Small intestine (tissue), 7 donors: ENCODE results near the gene AKR1E2. TPM values are rescaled to one million over a fixed set of nuclear protein-coding genes. Genes with fewer than 3 reads are reported as not detected.

Experiments
- DNase-seq, 2 donors: peaks; one replicate each; pipeline versions ENCODE4 v3.0.0 to v3.0.0-alpha.2; 2013
- FAIRE-seq: peaks from 2 replicates; lab custom pipeline; 2012; peaks lifted over from hg19 to GRCh38; lab: Jason Lieb, UNC
- H3K27ac ChIP-seq, 3 donors: one replicate each; pipeline ENCODE4 v1.5.1; 2013; ENCODE audit warnings: low read length in 2 of 3, mild to moderate bottlenecking in 2 of 3, control low read depth in 1 of 3, inconsistent platforms in 1 of 3, low read depth in 1 of 3, moderate library complexity in 1 of 3
- H3K27me3 ChIP-seq, 3 donors: one replicate each; pipeline ENCODE4 v1.6.1; 2013; ENCODE audit warnings: low read length in 3 of 3, inconsistent platforms in 1 of 3; ENCODE audit not compliant: control insufficient read depth in 3 of 3, insufficient read depth in 3 of 3
- H3K36me3 ChIP-seq, 3 donors: one replicate each; pipeline ENCODE4 v1.6.1; 2013; ENCODE audit warnings: low read length in 3 of 3, inconsistent platforms in 1 of 3, low read depth in 1 of 3, mild to moderate bottlenecking in 1 of 3, moderate library complexity in 1 of 3; ENCODE audit not compliant: control insufficient read depth in 3 of 3, insufficient read depth in 2 of 3
- H3K4me1 ChIP-seq, 3 donors: one replicate each; pipeline ENCODE4 v1.6.1; 2013; ENCODE audit warnings: low read length in 2 of 3, inconsistent platforms in 1 of 3, low read depth in 1 of 3, mild to moderate bottlenecking in 1 of 3, moderate library complexity in 1 of 3; ENCODE audit not compliant: control insufficient read depth in 3 of 3, insufficient read depth in 2 of 3
- H3K4me3 ChIP-seq, 3 donors: one replicate each; pipeline ENCODE4 v1.5.1; 2013; ENCODE audit warnings: low read length in 3 of 3, control low read depth in 1 of 3, inconsistent platforms in 1 of 3, low read depth in 1 of 3, mild to moderate bottlenecking in 1 of 3, moderate library complexity in 1 of 3
- H3K9me3 ChIP-seq, 2 donors: one replicate each; pipeline ENCODE4 v1.6.1; 2013; ENCODE audit warnings: low read depth in 1 of 2, low read length in 1 of 2; ENCODE audit not compliant: control insufficient read depth in 2 of 2, insufficient read depth in 1 of 2
- WGBS, 3 donors: extraction: QIAGEN DNeasy Blood & Tissue Kit; methylation state at CpG; one replicate each; pipeline ENCODE4 v1.1.7; 2013; 5-methylcytosine and 5-hydroxymethylcytosine counted together
- polyA plus RNA-seq, 4 donors: library from polyadenylated mRNA; stranded (reverse) in 3 of 4; unstranded in 1 of 4; fragments of 200-250 nt in 3 of 4; fragments of 120-200 nt in 1 of 4; gene quantifications; one replicate each; pipeline versions ENCODE4 v1.2.1 to v1.2.3, GENCODE V29; 2013
- donor health status: healthy with polysubstance abuse.
- donor health status: control.
- donor health status: control.
- donor health status: Bipolar disorder and iron deficiency.
- donor health status: healthy.

AKR1E2 gene
- polyA plus RNA-seq, 4 donors, result 0.89 to 3.2 (median 1.8) TPM; not detected in 1

- WGBS, 3 donors, result 66 to 74% (median 67%) methylated on average over 12 of the region's 12 CpGs
- Histone ChIP-seq H3K36me3 (no peaks in the 10 kb centered on the region), H3K9me3 (no peaks in the 10 kb centered on the region), H3K4me3 (no peak overlapping the region), H3K27me3 (no peaks in the 10 kb centered on the region), H3K27ac (no peak overlapping the region), H3K4me1 (no peaks in the 10 kb centered on the region)
- no peak for FAIRE-seq
- DNase-seq, result no peak
These were observed 39.8 kb upstream of the AKR1E2 start for GRCh38 chr10:4786043-4786839.

DNA sequence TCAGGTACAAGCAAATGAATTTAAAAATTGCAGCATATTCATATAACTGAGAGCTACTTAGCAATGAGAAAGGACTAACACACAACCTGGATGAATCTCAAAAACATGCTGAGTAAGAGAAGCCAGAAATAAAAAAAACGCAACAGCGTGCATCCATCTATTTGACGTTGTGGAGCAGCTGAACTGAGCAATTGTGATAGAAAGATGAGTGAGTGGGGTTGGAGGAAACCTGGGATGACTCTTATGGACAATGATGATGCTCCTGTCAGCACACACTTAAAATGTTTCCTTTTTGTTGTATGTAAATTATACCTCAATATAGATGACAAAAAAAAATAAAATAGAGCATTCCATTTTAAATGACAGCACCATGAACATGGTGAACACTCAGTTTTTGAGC is 36.0 kb upstream of the AKR1E2 start:
- FAIRE-seq, result no peak
- Histone ChIP-seq H3K36me3 (no peaks in the 10 kb centered on the region), H3K4me1 (no peaks in the 10 kb centered on the region), H3K27me3 (no peaks in the 10 kb centered on the region), H3K9me3 (no peaks in the 10 kb centered on the region), H3K4me3 (no peak overlapping the region), H3K27ac (no peak overlapping the region)
- WGBS, 3 donors, result 85 to 91% (median 88%) methylated on average over 3 of the region's 3 CpGs
- DNase-seq, result no peak

GRCh38 chr10:4790922-4791321 is 35.1 kb upstream of the AKR1E2 start:
- Histone ChIP-seq H3K27me3 (no peaks in the 10 kb centered on the region), H3K36me3 (no peaks in the 10 kb centered on the region), H3K4me3 (no peak overlapping the region), H3K4me1 (no peaks in the 10 kb centered on the region), H3K27ac (no peak overlapping the region), H3K9me3 (no peaks in the 10 kb centered on the region)
- FAIRE-seq (no peak), DNase-seq (no peak)
- WGBS, 3 donors, result 56 to 68% (median 57%) methylated on average over 4 of the region's 4 CpGs

- H3K27ac ChIP-seq, result no peak overlapping the region
- H3K9me3 ChIP-seq, result no peaks in the 10 kb centered on the region
- WGBS, 3 donors, result 21 to 42% (median 27%) methylated on average over 1 of the region's 1 CpG
- DNase-seq (no peak), FAIRE-seq (no peak)
- H3K4me1 ChIP-seq, result no peaks in the 10 kb centered on the region
- H3K4me3 ChIP-seq, result no peak overlapping the region
- no peaks in the 10 kb centered on the region for H3K27me3 ChIP-seq
- H3K36me3 ChIP-seq, result no peaks in the 10 kb centered on the region
These were observed 33.6 kb upstream of the AKR1E2 start for GRCh38 chr10:4792381-4792780.

GRCh38 chr10:4801405-4801804 is 24.6 kb upstream of the AKR1E2 start:
- no peak for FAIRE-seq
- Histone ChIP-seq H3K27me3 (no peaks in the 10 kb centered on the region), H3K4me3 (no peak overlapping the region), H3K4me1 (no peaks in the 10 kb centered on the region), H3K9me3 (no peaks in the 10 kb centered on the region), H3K27ac (no peak overlapping the region), H3K36me3 (no peaks in the 10 kb centered on the region)
- no peak for DNase-seq
- 87 to 93% (median 92%) methylated on average over 3 of the region's 3 CpGs for WGBS, 3 donors

DNA sequence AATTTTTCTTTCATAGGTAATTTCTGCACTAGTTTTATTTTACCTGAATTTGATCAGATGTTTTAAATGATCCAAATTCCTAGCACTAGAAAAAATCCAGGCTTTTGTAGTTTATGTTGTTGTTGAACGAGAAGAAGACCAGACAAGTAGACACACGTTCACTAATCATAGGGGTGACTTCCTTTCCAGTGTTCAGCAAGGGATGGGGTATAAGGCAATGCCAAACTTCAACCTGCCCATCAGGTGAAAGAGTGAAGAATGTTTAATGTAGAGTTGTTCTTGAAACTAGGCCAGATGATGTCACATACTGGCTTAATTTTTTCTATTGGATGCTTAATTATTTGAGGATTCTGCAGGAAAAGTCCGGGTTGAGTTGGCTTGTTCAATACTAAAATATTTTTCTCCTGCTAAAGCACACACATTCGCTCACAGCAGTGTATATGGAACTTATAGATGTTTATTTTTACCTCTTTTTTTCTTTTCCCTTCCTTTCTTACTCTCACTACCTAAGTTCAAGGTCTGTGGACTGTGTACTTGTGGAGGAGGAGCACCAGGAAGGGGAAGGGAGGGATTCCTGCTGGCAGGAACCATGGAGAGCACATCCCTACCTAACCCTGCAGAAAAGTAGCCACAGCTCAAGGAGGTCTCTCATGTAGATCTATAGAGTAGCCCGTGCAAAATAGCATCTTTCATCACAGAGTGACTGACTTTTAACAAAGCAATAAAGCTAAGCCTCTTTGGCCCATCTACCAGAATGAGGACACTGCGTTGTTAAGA is 23.1 kb upstream of the AKR1E2 start:
- H3K27ac ChIP-seq, result no peak overlapping the region
- no peaks in the 10 kb centered on the region for H3K36me3 ChIP-seq
- H3K4me1 ChIP-seq, result no peaks in the 10 kb centered on the region
- H3K9me3 ChIP-seq, result no peaks in the 10 kb centered on the region
- DNase-seq, result no peak
- FAIRE-seq, result no peak
- H3K4me3 ChIP-seq, result no peak overlapping the region
- no peaks in the 10 kb centered on the region for H3K27me3 ChIP-seq
- 71 to 78% (median 78%) methylated on average over 6 of the region's 6 CpGs for WGBS, 3 donors

GRCh38 chr10:4803822-4804221 is 22.2 kb upstream of the AKR1E2 start:
- no peaks in the 10 kb centered on the region for H3K9me3 ChIP-seq
- no peak for FAIRE-seq

DNA sequence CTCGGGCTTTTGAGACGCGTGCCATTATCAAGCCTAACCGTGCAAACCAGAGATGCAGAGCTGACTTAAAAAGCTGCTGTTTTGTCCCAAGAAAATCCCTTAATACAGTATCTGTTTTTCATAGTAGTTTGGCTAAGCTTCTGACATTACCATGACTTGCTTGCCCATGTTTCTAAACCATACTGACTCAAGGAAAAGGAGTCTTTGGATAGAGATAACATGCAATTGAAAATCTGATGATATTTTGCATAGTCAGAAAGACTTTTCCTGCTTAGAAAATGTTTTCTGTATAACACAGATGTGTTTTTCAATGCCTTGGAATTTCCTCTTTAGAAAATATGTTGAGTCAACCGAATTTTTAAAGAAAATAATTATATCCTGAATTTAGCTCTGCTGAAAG is 21.5 kb upstream of the AKR1E2 start:
- no peaks in the 10 kb centered on the region for H3K36me3 ChIP-seq
- no peaks in the 10 kb centered on the region for H3K9me3 ChIP-seq
- no peak overlapping the region for H3K4me3 ChIP-seq
- 81 to 84% (median 83%) methylated on average over 5 of the region's 5 CpGs for WGBS, 3 donors
- H3K27me3 ChIP-seq, result no peaks in the 10 kb centered on the region
- no peak for DNase-seq
- no peak for FAIRE-seq
- H3K27ac ChIP-seq, result no peak overlapping the region
- H3K4me1 ChIP-seq, result no peaks in the 10 kb centered on the region

More at GRCh38 chr10:4803822-4804221, 22.2 kb upstream of the AKR1E2 start:
- Histone ChIP-seq H3K27ac (no peak overlapping the region), H3K36me3 (no peaks in the 10 kb centered on the region), H3K4me1 (no peaks in the 10 kb centered on the region), H3K27me3 (no peaks in the 10 kb centered on the region), H3K4me3 (no peak overlapping the region)
- WGBS, 3 donors, result 59 to 80% (median 72%) methylated on average over 2 of the region's 2 CpGs
- DNase-seq, result no peak
